WTC11 (cell line): ENCODE measurements around the gene ERICH4.

ENCODE experiments used
- ESRRA ChIP-seq: sonication (generic); formaldehyde crosslinking; IDR thresholded peaks from 2 replicates; pipeline ENCODE4 v1.8.1; 2022; ENCODE audit warnings: mild to moderate bottlenecking, missing genetic modification reagents, borderline replicate concordance
- GTF2I ChIP-seq: fragments of 250-450 bp; sonication (Bioruptor Pico); conservative IDR thresholded peaks from 2 replicates; pipeline ENCODE4 v1.4.0; 2021; ENCODE audit warnings: mild to moderate bottlenecking
- MXD4 ChIP-seq: fragments of 250-450 bp; sonication (Bioruptor Pico); IDR thresholded peaks from 2 replicates; pipeline ENCODE4 v1.8.0; 2021; ENCODE audit warnings: mild to moderate bottlenecking, moderate library complexity, borderline replicate concordance
- TEAD1 ChIP-seq: sonication (generic); formaldehyde crosslinking; IDR thresholded peaks from 2 replicates; pipeline ENCODE4 v1.8.0; 2022; ENCODE audit warnings: mild to moderate bottlenecking, missing genetic modification reagents
- TF ChIP-seq, protein P1 (sequence below): fragments of 200-600 bp; IDR thresholded peaks from 2 replicates; pipeline ENCODE4 v1.8.0; 2022; ENCODE audit warnings: antibody characterized with exemption

DNA sequence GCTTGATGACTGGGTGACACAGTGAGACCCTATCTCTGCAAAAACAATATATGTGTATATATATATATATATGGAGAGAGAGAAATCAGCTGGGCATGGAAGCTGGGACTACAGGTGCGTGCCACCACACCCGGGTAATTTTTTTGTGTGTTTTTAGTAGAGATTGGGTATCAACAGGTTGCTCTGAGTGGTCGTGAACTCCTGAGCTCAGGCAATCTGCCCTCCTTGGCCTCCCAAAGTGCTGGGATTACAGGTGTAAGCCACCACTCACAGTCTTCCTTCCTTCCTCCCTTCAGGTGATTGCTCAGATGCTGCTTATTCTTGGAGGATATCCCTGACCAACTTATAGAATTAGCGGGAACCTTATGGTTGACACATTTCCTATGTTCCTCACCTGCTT lies 41.9 kb downstream of the ERICH4 start:
- TF ChIP-seq MXD4 (CRISPR knock-in tag) = no peak
- no peak for TF ChIP-seq ESRRA (CRISPR knock-in tag)
- TF ChIP-seq TEAD1 (CRISPR knock-in tag) = no peak
- TF ChIP-seq, protein P1, sequence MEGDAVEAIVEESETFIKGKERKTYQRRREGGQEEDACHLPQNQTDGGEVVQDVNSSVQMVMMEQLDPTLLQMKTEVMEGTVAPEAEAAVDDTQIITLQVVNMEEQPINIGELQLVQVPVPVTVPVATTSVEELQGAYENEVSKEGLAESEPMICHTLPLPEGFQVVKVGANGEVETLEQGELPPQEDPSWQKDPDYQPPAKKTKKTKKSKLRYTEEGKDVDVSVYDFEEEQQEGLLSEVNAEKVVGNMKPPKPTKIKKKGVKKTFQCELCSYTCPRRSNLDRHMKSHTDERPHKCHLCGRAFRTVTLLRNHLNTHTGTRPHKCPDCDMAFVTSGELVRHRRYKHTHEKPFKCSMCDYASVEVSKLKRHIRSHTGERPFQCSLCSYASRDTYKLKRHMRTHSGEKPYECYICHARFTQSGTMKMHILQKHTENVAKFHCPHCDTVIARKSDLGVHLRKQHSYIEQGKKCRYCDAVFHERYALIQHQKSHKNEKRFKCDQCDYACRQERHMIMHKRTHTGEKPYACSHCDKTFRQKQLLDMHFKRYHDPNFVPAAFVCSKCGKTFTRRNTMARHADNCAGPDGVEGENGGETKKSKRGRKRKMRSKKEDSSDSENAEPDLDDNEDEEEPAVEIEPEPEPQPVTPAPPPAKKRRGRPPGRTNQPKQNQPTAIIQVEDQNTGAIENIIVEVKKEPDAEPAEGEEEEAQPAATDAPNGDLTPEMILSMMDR = no peak
- no peak for TF ChIP-seq GTF2I
